Measurements from ENCODE around the gene DIAPH1.

Gene DIAPH1

GRCh38 chr5:141638771-141639170, 20.0 kb upstream of the DIAPH1 start:
- peak overlapping the region; percentile 88; the same call in 1 of the 2 replicates for H3K27ac ChIP-seq
- TF ChIP-seq CTCF (IDR thresholded peaks at IDR 0.05): no peak
- TF ChIP-seq ZFX (IDR thresholded peaks at IDR 0.05; ENCODE audit: borderline replicate concordance): no peak

- peak overlapping the region; percentile 88 for H3K27ac ChIP-seq
- peak; percentile 53 for TF ChIP-seq CTCF (IDR thresholded peaks at IDR 0.05)
- no peak for TF ChIP-seq ZFX (IDR thresholded peaks at IDR 0.05; ENCODE audit: borderline replicate concordance)
Observed at GRCh38 chr5:141637767-141638419, 19.1 kb upstream of the DIAPH1 start.

GRCh38 chr5:141637123-141637766, 18.4 kb upstream of the DIAPH1 start:
- peak overlapping the region; percentile 88 for H3K27ac ChIP-seq
- no peak for TF ChIP-seq CTCF (IDR thresholded peaks at IDR 0.05)
- no peak for TF ChIP-seq ZFX (IDR thresholded peaks at IDR 0.05; ENCODE audit: borderline replicate concordance)

GRCh38 chr5:141636413-141637122, 17.8 kb upstream of the DIAPH1 start, which contains the start of the genes HDAC3 and RELL2:
HDAC3 (minus strand) TSS chr5:141636849; CDS start chr5:141636790, 59 bp downstream.
RELL2 (plus strand) TSS chr5:141636997; CDS start chr5:141638226, 1,229 bp downstream.
- peak within 1 kb of the TSS; percentile 88 for H3K27ac ChIP-seq

GRCh38 chr5:141636106-141636412, 17.3 kb upstream of the DIAPH1 start:
- H3K27ac ChIP-seq: peak overlapping the region; percentile 88
- no peak for TF ChIP-seq ZFX (IDR thresholded peaks at IDR 0.05; ENCODE audit: borderline replicate concordance)
- TF ChIP-seq CTCF (IDR thresholded peaks at IDR 0.05): no peak

More at GRCh38 chr5:141636413-141637122, 17.8 kb upstream of the DIAPH1 start, which contains the start of the genes HDAC3 and RELL2:
- TF ChIP-seq CTCF (IDR thresholded peaks at IDR 0.05): no peak
- TF ChIP-seq ZFX (IDR thresholded peaks at IDR 0.05; ENCODE audit: borderline replicate concordance): no peak

- H3K27ac ChIP-seq: peak overlapping the region; percentile 88
Observed at GRCh38 chr5:141635646-141636045, 16.8 kb upstream of the DIAPH1 start.

More at GRCh38 chr5:141635646-141636045, 16.8 kb upstream of the DIAPH1 start:
- TF ChIP-seq ZFX (IDR thresholded peaks at IDR 0.05; ENCODE audit: borderline replicate concordance) (no peak), CTCF (IDR thresholded peaks at IDR 0.05) (no peak)

Measured in 22Rv1 (cell line).